ENCODE measurements around the gene TMEM185B. TPM values are rescaled to one million over a fixed set of nuclear protein-coding genes. Genes with fewer than 3 reads are reported as not detected.

The TMEM185B gene
- total RNA-seq, 4 donors from 2014 or later: 35.9 to 47.9 (median 44.6) TPM

- Histone ChIP-seq H3K9me3 (no peaks in the 10 kb centered on the region), H3K4me1 (peaks cover 0 to 14% of the 10 kb centered on the region in 2 donors), H3K36me3 (no peaks in the 10 kb centered on the region), H3K4me3 (replicated peaks in 1 of 3) (no peak overlapping the region), H3K27ac (no peak overlapping the region), H3K27me3 (no peaks in the 10 kb centered on the region)
- 66 to 74% methylated on average over 15 of the region's 15 CpGs for WGBS, 2 donors
- DNase-seq: no peak
- intact Hi-C loops (cut with DNase I): loop anchor here (2.0 to 5.0 kb wide), 2 partner anchors 425 to 476 kb away; no protein-coding TSS in a partner anchor
- TF ChIP-seq POLR2A (IDR thresholded peaks at IDR 0.05): peak in 1 of 2 donors; percentile 13
- no peak for TF ChIP-seq CTCF (IDR thresholded peaks at IDR 0.05)
Observed at GRCh38 chr2:120177001-120177621, 46.1 kb downstream of the TMEM185B start.

- Histone ChIP-seq H3K4me3 (replicated peaks in 1 of 3) (no peak overlapping the region), H3K4me1 (peaks cover 0 to 14% of the 10 kb centered on the region in 2 donors), H3K9me3 (no peaks in the 10 kb centered on the region), H3K36me3 (no peaks in the 10 kb centered on the region), H3K27me3 (no peaks in the 10 kb centered on the region), H3K27ac (no peak overlapping the region)
- intact Hi-C loops (cut with DNase I): loop anchor here (2.0 to 5.0 kb wide), 2 partner anchors 424 to 476 kb away; no protein-coding TSS in a partner anchor
- TF ChIP-seq POLR2A (IDR thresholded peaks at IDR 0.05) (no peak), CTCF (IDR thresholded peaks at IDR 0.05) (no peak)
- WGBS, 2 donors: 66 to 89% methylated on average over 3 of the region's 3 CpGs
- DNase-seq: no peak
Observed at GRCh38 chr2:120176526-120176925, 46.7 kb downstream of the TMEM185B start.

GRCh38 chr2:120174963-120175581 is 48.1 kb downstream of the TMEM185B start:
- Histone ChIP-seq H3K4me1 (peaks cover 0 to 5% of the 10 kb centered on the region in 2 donors), H3K4me3 (replicated peaks in 1 of 3) (no peak overlapping the region), H3K9me3 (no peaks in the 10 kb centered on the region), H3K27me3 (no peaks in the 10 kb centered on the region), H3K27ac (peak overlapping the region in 2 of 3 donors; percentile 4 to 38), H3K36me3 (no peaks in the 10 kb centered on the region)
- no peak for DNase-seq
- intact Hi-C loops (cut with DNase I): loop anchor here (5.0 kb wide), 1 partner anchor 423 kb away; no protein-coding TSS in a partner anchor
- TF ChIP-seq POLR2A (IDR thresholded peaks at IDR 0.05) (no peak), CTCF (IDR thresholded peaks at IDR 0.05) (peak in 5 of 6 experiments; percentile 54 to 80 (median 74))
- 35 to 37% methylated on average over 6 of the region's 6 CpGs for WGBS, 2 donors

Small RNAs within 50 kb of the gene (small RNA-seq; reads per million reads assigned to genes)
- gene MTND4LP14 (not detected), gene RF00019 (not detected)

Other genes with a start within 250 kb of the TMEM185B start
- gene EPB41L5, start 210.3 kb downstream of the TMEM185B start, total RNA-seq: 100 to 1,000 TPM in 3 of 4 donors, 10 to 100 TPM in 1; 82.2 to 126 (median 116) TPM
- gene RALB, start 29.5 kb upstream of the TMEM185B start, total RNA-seq: 10 to 100 TPM; 39.7 to 64.2 (median 45.4) TPM
- gene INHBB, start 122.7 kb upstream of the TMEM185B start, total RNA-seq: 10 to 100 TPM; 12.3 to 27.5 (median 23.6) TPM

Measured in thyroid gland (tissue), 4 donors.